Measurements from ENCODE around the gene OR1E1. TPM values are rescaled to one million over a fixed set of nuclear protein-coding genes. Genes with fewer than 3 reads are reported as not detected.
"Not testable (repeated sequence)": the region's sequence is repeated elsewhere in the genome, so short reads cannot be mapped to it uniquely, and the experiment has no call there.

Gene OR1E1
- polyA plus RNA-seq, 1 experiment: not detected

DNA sequence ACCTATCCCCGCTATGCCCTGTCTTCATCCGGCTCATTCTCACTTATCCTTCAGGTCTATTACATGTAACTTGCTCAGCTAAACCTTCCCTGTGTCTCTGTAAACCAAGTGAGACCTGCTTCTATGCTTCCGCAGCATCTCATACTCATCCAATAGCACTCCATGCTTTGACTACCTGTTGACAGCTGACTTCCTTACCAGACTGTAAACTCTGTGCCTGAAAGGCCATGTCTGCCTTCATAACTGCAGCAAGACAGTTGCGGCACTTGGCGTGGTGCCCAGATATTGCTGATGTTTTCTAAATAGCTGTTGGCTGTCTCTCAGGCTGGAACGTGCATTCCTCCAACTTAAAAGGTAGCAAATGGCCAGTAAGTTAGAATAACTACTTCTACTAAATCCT lies 1.8 kb upstream of the OR1E1 start:
- CTCF ChIA-PET: no interaction called here
- POLR2A ChIA-PET: no interaction called here
- peaks cover 4% of the 10 kb centered on the region for H3K9me3 ChIP-seq (ENCODE audit: control insufficient read depth, insufficient read depth, low read length)
- no peak for DNase-seq (ENCODE audit: low read depth, low spot score)
- TF ChIP-seq, protein P1, sequence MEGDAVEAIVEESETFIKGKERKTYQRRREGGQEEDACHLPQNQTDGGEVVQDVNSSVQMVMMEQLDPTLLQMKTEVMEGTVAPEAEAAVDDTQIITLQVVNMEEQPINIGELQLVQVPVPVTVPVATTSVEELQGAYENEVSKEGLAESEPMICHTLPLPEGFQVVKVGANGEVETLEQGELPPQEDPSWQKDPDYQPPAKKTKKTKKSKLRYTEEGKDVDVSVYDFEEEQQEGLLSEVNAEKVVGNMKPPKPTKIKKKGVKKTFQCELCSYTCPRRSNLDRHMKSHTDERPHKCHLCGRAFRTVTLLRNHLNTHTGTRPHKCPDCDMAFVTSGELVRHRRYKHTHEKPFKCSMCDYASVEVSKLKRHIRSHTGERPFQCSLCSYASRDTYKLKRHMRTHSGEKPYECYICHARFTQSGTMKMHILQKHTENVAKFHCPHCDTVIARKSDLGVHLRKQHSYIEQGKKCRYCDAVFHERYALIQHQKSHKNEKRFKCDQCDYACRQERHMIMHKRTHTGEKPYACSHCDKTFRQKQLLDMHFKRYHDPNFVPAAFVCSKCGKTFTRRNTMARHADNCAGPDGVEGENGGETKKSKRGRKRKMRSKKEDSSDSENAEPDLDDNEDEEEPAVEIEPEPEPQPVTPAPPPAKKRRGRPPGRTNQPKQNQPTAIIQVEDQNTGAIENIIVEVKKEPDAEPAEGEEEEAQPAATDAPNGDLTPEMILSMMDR (IDR thresholded peaks at IDR 0.05; ENCODE audit: low read depth, low read length): no peak
- no peak overlapping the region for H3K27ac ChIP-seq (ENCODE audit: low read depth, low read length)
- no peak overlapping the region for H3K4me3 ChIP-seq (ENCODE audit: low read depth, low read length)
- H3K27me3 ChIP-seq (ENCODE audit: control insufficient read depth, insufficient read depth, low read length): no peaks in the 10 kb centered on the region

DNA sequence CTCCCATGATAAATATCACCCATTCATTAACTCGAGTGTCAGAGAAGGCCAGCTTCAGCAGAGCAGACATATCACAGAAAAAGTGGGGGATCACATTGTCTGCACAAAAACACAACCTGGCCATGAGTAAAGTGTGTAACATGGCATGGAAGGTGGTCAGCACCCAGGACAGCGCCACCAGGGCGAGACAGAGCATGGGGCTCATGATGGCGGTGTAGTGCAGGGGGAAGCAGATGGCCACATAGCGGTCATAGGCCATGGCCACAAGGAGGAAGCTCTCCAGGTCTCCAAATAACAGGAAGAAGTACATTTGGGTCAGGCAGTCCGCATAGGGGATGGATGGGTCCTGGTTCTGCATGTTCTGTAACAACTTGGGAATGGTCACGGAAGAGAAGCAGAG lies 409 bp downstream of the OR1E1 start:
- POLR2A ChIA-PET; H3K9me3 ChIP-seq (ENCODE audit: control insufficient read depth, insufficient read depth, low read length); DNase-seq (ENCODE audit: low read depth, low spot score); H3K4me3 ChIP-seq (ENCODE audit: low read depth, low read length); H3K27ac ChIP-seq (ENCODE audit: low read depth, low read length); CTCF ChIA-PET; H3K27me3 ChIP-seq (ENCODE audit: control insufficient read depth, insufficient read depth, low read length): not testable (repeated sequence)

DNA sequence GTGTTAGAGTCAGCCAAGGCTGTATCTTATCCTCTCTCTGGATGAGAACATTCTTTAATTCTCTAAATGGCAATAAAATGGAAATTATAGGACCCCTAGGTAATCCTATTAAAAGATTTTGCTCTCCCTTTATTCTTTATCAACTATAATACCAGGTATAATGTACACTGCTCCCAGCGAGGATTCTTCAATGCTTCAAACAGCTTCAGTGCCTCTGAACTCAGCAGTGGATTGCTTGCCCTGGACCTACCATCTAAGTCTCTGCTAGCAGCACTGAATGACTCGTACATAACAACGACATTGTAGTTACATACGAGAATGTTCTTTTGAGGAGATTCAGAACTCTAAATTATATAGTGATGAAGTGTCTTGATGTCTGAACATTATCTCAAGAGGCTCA lies 8.4 kb downstream of the OR1E1 start:
- POLR2A ChIA-PET: no interaction called here
- DNase-seq (ENCODE audit: low read depth, low spot score): no peak

DNA sequence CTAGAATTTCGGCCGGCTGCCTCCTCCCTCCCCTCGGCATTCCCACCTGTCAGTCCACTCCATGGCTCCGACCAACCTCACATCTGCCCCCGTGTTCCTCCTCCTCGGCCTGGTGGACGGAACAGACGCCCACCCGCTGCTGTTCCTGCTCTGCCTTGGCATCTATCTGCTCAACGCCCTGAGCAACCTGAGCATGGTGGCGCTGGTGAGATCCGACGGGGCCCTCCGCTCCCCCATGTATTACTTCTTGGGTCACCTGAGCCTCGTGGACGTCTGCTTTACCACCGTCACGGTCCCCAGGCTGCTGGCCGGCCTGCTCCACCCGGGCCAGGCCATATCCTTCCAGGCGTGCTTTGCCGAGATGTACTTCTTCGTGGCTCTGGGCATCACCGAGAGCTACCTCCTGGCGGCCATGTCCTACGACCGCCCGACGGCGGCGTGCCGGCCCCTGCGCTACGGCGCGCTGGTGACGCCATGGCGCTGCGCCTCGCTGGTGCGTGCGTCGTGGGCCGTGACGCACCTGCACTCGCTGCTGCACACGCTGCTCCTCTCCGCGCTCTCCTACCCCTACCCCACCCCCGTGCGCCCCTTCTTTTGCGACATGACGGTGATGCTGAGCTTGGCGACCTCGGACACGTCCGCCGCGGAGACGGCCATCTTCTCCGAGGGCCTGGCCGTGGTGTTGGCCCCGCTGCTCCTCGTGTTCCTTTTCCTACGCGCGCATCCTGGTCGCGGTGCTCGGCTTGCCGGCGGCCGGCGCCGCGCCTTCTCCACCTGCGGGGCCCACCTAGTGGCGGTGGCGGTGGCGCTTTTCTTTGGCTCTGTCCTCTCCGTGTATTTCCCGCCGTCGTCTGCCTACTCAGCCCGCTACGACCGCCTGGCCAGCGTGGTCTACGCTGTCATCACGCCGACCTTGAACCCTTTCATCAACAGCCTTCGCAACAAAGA lies 12.1 kb downstream of the OR1E1 start, which contains the start of gene OR3A2:
Gene OR3A2, minus strand, starts transcription at position 440 of the 948 bp plus-strand sequence.
- CTCF ChIA-PET: interaction anchor here (0.6 kb wide), 1 partner anchor 172 kb away, joined by 3 read pairs; no protein-coding TSS in a partner anchor
- no peaks in the 10 kb centered on the region for H3K27me3 ChIP-seq (ENCODE audit: control insufficient read depth, insufficient read depth, low read length)
- POLR2A ChIA-PET: no interaction called here
- TF ChIP-seq, protein P1 (IDR thresholded peaks at IDR 0.05; ENCODE audit: low read depth, low read length): no peak
- DNase-seq (ENCODE audit: low read depth, low spot score): no peak
- H3K9me3 ChIP-seq (ENCODE audit: control insufficient read depth, insufficient read depth, low read length): peaks cover 22% of the 10 kb centered on the region
- no peak within 1 kb of the TSS for H3K4me3 ChIP-seq (ENCODE audit: low read depth, low read length)
- no peak within 1 kb of the TSS for H3K27ac ChIP-seq (ENCODE audit: low read depth, low read length)

More for the DNA sequence above, 8.4 kb downstream of the OR1E1 start:
- CTCF ChIA-PET: no interaction called here
- Histone ChIP-seq H3K27ac (ENCODE audit: low read depth, low read length) (no peak overlapping the region), H3K27me3 (ENCODE audit: control insufficient read depth, insufficient read depth, low read length) (no peaks in the 10 kb centered on the region), H3K4me3 (ENCODE audit: low read depth, low read length) (no peak overlapping the region), H3K9me3 (ENCODE audit: control insufficient read depth, insufficient read depth, low read length) (peaks cover 16% of the 10 kb centered on the region)
- TF ChIP-seq, protein P1 (IDR thresholded peaks at IDR 0.05; ENCODE audit: low read depth, low read length): no peak

DNA sequence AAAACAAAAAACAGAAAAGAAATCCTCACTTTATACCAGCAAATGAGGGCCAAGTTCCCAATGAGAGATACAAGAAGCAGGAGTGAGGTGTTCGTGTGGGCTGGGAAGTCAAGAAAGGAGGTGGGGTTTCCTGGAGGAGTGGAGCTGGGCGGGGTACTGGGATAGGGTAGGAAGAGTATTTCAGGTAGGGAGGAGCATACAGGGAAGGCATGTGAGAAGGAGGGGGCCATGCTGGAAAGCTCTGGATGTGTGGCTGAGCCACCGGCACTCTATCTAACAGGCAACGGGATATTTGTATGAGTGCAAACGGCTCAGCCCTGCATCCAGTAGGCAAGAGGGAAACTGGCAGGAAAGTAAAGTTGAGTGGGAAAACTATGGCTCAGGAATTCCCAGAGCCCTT lies 16.3 kb downstream of the OR1E1 start:
- H3K27ac ChIP-seq (ENCODE audit: low read depth, low read length): no peak overlapping the region
- no peak overlapping the region for H3K4me3 ChIP-seq (ENCODE audit: low read depth, low read length)
- H3K9me3 ChIP-seq (ENCODE audit: control insufficient read depth, insufficient read depth, low read length): peaks cover 42% of the 10 kb centered on the region
- H3K27me3 ChIP-seq (ENCODE audit: control insufficient read depth, insufficient read depth, low read length): no peaks in the 10 kb centered on the region
- TF ChIP-seq, protein P1 (IDR thresholded peaks at IDR 0.05; ENCODE audit: low read depth, low read length): no peak
- POLR2A ChIA-PET: no interaction called here
- CTCF ChIA-PET: no interaction called here
- no peak for DNase-seq (ENCODE audit: low read depth, low spot score)
